LNCaP clone FGC (cell line): ENCODE measurements around the gene INPP4A.

ENCODE experiments used
- DNase-seq: peaks from one replicate; pipeline ENCODE4 v3.0.0-alpha.2; 2011; ENCODE audit warnings: low read depth
- H3K4me3 ChIP-seq: 2 replicates; pipeline ENCODE4 v1.5.1; 2011; ENCODE audit warnings: mild to moderate bottlenecking, low read depth, low read length, control low read depth
- TF ChIP-seq, protein P1 (sequence below): IDR thresholded peaks from 2 replicates; pipeline ENCODE4 v1.5.1; 2012; ENCODE audit warnings: mild to moderate bottlenecking; ENCODE audit not compliant: control insufficient read depth, insufficient read depth; ENCODE audit errors: extremely low read depth

The INPP4A gene

DNA sequence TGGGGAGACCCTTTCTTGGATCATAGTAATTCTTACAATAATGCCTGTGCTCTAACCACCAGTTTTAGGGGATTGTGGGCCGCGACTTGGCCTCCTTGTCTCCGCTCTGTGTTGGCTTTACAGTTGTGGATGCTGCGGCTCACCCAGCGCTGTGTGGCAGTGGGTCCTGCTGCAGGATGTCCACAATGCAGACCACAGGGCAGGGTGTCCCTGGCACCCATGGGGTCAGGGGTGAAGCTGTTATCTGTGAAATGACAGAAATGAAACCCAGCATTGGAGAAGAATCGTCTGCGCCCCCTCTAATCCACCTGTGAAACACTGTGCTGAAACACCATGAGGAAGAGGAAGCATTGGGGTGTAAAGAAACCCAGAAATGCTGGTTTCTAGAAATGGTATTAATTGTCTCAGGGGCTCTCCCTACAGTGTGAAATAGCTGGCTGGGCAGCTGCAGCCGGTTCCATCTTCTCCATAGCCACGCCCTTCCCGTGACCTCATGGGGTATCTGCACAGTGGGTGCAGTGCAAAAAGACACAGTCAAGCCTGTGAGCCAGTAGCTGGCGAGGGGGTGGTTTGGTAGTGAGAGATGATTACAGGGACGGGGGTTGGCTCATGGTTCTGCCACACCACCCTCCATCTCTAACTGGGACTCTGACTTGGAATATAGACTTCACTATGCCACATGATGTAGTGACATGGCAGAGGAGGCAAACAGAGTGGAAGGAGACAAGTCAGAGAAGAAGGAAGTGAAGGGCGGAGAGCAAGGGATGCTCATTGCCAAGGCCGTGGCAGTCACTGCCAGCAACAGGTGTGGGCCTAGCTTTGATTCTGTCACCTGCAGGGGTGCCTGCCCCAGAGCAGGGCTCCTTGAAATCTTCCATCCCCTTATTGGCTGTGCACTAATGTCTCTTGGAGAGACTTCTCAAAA lies 16.2 kb downstream of the INPP4A start:
- no peak for DNase-seq
- TF ChIP-seq, protein P1, sequence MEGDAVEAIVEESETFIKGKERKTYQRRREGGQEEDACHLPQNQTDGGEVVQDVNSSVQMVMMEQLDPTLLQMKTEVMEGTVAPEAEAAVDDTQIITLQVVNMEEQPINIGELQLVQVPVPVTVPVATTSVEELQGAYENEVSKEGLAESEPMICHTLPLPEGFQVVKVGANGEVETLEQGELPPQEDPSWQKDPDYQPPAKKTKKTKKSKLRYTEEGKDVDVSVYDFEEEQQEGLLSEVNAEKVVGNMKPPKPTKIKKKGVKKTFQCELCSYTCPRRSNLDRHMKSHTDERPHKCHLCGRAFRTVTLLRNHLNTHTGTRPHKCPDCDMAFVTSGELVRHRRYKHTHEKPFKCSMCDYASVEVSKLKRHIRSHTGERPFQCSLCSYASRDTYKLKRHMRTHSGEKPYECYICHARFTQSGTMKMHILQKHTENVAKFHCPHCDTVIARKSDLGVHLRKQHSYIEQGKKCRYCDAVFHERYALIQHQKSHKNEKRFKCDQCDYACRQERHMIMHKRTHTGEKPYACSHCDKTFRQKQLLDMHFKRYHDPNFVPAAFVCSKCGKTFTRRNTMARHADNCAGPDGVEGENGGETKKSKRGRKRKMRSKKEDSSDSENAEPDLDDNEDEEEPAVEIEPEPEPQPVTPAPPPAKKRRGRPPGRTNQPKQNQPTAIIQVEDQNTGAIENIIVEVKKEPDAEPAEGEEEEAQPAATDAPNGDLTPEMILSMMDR: no peak
- H3K4me3 ChIP-seq: no peak overlapping the region

DNA sequence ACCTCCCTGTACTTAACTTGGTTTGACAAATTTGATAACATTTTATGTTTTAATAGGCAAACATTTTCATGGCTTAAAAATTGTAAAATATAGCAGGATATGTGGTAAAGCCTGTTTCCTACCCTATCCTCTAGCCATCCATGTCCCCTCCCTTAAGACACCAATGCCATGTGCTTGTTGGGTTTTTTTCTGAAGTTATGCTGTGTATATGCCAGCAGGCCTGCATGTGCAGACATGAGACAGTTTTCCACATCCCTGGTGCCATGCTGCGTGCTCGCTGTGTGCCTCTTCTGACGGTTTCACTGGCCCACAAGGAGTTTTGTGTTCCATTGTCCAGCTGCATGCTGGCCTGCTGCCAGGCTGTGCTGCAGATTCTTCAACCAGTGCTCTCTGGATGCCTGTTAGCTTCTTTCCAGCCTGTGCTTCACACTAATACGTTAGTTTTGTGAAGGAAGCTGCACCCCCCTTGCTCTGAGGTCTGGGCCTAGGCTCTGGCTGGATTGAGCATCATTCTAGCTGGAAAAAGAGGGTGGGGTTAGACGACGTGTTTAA lies 16.9 kb downstream of the INPP4A start:
- H3K4me3 ChIP-seq: no peak overlapping the region
- DNase-seq: no peak
- TF ChIP-seq, protein P1: no peak

- DNase-seq: no peak
- H3K4me3 ChIP-seq: no peak overlapping the region
- TF ChIP-seq, protein P1: no peak
These were observed 18.4 kb downstream of the INPP4A start for GRCh38 chr2:98463081-98463481.

DNA sequence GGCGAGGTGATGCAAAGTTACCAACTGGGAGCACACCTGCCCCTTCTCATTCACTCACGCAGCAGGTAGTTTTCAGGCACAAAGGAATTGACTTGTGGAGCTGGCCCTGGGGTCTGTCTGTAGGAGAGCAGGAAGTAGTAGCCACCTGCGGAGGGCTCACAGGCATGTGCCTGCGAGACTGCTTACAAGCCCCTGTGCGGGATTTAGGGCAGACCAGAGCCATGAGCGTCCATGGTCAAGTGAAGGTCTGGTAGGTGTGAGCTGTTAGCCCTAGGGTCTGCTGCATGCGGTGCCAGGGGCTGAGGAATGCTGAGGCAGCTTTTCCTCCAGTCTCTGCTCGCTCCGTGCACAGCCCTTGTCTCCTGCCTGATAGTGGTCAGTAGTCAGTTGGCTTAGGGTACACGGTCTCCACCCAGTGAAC lies 18.9 kb downstream of the INPP4A start:
- no peak overlapping the region for H3K4me3 ChIP-seq
- DNase-seq: no peak
- TF ChIP-seq, protein P1: no peak

DNA sequence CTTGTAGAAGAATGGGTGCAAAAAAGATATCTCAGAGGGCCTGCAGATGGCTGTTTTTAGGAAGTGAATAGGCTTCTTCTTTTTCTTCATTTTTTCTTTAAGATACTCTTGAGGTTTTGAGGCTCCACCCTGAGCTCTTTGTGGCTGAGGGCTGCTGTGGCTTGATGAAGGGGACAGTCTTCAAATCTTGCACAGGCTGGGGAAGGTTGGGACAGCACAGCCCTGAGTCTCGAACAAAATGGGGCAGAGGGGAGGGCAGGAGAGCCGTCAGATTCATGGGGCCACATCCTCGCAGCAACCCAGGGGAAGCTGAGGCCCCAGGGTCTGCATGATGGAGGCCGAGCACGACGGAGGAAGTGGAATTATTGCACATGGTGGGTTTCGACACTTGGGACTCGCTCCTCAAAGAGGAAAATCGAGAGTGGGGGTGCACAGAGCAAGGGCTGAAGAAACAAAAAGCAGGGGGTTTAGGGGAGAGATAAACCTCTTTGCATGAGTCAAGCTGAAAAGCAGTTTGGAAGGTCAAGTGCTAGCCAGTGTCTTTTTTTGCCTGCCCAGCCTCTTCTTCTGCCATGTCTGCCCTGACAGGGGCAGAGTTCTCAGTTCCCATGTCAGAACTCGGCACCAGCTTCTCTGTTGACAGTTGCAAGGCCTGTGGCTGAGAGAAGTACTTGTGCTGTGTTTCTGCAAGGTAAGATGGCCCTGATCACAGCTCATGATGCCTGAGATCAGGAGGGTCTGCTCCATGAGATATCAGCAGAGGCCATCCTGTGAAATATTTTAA lies 19.5 kb downstream of the INPP4A start:
- no peak for DNase-seq
- TF ChIP-seq, protein P1: no peak
- H3K4me3 ChIP-seq: no peak overlapping the region

DNA sequence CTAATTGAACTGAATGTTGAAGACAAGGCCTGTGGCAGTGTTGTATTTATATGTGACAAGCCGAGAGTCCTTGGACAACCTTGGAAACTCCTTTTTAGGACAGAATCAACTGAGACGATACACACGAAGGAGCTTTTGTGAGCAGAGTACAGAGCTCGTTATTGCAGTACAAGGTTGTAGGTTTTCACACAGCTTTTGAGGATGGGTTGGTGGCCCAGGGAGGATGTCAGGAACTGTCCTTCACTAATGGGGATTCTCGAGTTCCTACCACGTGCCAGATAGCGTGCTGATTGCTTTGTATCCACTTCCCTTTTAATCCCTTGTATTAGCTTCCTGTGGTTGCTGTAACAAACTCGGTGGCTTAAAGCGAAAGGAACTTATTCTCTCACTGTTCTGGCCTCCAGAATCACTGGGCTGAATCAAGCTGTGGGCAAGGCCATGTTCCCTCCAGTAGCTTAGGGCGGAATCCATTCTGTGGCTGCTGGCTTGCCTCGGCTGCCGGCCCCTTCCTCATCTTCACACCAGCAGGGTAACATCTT lies 20.2 kb downstream of the INPP4A start:
- no peak for DNase-seq
- no peak overlapping the region for H3K4me3 ChIP-seq
- TF ChIP-seq, protein P1: no peak
